ENCODE measurements around the gene MATN4.

DNA sequence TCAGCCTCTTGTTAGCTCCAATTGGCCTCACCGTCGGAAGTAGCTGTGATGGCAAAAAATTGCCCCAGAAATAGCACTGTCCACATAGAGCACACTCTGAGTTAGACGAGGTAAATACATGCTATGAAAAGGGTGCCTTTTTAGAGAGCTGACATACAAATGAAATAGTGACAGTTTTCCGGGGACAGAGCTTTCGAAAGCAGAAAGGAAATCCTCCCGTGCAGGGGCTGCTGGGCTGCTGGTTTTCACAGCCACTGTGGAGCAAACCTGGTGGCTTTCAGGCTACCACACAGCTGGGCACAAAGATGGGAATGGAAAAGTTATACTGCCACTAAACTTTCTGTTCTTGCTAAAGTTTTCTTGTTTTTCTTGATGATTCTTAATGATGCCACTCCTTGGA lies 62.0 kb downstream of the MATN4 start:
- TF ChIP-seq, protein P1, sequence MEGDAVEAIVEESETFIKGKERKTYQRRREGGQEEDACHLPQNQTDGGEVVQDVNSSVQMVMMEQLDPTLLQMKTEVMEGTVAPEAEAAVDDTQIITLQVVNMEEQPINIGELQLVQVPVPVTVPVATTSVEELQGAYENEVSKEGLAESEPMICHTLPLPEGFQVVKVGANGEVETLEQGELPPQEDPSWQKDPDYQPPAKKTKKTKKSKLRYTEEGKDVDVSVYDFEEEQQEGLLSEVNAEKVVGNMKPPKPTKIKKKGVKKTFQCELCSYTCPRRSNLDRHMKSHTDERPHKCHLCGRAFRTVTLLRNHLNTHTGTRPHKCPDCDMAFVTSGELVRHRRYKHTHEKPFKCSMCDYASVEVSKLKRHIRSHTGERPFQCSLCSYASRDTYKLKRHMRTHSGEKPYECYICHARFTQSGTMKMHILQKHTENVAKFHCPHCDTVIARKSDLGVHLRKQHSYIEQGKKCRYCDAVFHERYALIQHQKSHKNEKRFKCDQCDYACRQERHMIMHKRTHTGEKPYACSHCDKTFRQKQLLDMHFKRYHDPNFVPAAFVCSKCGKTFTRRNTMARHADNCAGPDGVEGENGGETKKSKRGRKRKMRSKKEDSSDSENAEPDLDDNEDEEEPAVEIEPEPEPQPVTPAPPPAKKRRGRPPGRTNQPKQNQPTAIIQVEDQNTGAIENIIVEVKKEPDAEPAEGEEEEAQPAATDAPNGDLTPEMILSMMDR (IDR thresholded peaks at IDR 0.05), result no peak
- no peak for TF ChIP-seq POLR2A (IDR thresholded peaks at IDR 0.05)

All from transverse colon (tissue), 3 donors.